Fibroblast of lung (primary cell): ENCODE data around the gene ESRP2.

ENCODE experiments used
- EZH2 ChIP-seq: IDR thresholded peaks from 2 replicates; pipeline ENCODE4 v1.5.1; 2012; ENCODE audit warnings: low read length, control low read depth, mild to moderate bottlenecking; ENCODE audit errors: missing control alignments
- TF ChIP-seq, protein P1 (sequence below), 2 donors: IDR thresholded peaks in 1 of 2; conservative IDR thresholded peaks in 1 of 2; 1 replicate in 1 of 2; 2 replicates in 1 of 2; pipeline ENCODE4 v1.5.1; 2011 to 2012; ENCODE audit warnings: low read length in 2 of 2, control low read depth in 1 of 2, inconsistent platforms in 1 of 2, low read depth in 1 of 2, mild to moderate bottlenecking in 1 of 2

DNA sequence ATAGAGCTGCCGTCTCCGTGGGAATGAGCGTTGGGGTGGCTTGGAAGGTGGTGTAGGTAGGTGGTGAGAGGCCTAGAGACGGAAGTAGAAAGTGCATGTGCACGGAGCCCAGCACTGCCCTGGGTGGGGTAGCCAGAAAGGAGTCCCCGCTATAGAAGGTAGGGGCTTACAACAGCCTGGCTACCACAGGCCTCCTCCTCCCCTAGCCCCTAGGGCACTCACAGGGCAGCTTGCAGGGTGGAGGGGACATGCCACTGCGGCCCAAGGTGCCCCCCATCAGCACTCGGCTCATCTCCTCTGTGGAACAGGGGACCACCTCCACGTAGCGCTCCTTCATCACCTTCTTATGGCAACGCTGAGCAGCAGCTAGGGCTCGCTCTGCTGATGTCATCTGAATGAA lies 5.0 kb downstream of the ESRP2 start:
- no peak for TF ChIP-seq EZH2
- TF ChIP-seq, protein P1, sequence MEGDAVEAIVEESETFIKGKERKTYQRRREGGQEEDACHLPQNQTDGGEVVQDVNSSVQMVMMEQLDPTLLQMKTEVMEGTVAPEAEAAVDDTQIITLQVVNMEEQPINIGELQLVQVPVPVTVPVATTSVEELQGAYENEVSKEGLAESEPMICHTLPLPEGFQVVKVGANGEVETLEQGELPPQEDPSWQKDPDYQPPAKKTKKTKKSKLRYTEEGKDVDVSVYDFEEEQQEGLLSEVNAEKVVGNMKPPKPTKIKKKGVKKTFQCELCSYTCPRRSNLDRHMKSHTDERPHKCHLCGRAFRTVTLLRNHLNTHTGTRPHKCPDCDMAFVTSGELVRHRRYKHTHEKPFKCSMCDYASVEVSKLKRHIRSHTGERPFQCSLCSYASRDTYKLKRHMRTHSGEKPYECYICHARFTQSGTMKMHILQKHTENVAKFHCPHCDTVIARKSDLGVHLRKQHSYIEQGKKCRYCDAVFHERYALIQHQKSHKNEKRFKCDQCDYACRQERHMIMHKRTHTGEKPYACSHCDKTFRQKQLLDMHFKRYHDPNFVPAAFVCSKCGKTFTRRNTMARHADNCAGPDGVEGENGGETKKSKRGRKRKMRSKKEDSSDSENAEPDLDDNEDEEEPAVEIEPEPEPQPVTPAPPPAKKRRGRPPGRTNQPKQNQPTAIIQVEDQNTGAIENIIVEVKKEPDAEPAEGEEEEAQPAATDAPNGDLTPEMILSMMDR (conservative IDR thresholded peaks at IDR 0.05 in 1 of 2, IDR thresholded peaks at IDR 0.05 in 1 of 2; ENCODE audit: low read depth in 1 of 2, low read length in 2 of 2) = no peak
